HG03571 (cell line): ENCODE measurements around the gene EXT2.

Source experiments
- ATAC-seq: cut with Tn5 transposase; IDR thresholded peaks from one replicate; pipeline ENCODE4 v1.9.1; 2021; ENCODE audit not compliant: unreplicated experiment

The EXT2 gene

GRCh38 chr11:44198146-44198724 lies 102.8 kb downstream of the EXT2 start:
- no peak for ATAC-seq

GRCh38 chr11:44199298-44199697 lies 103.8 kb downstream of the EXT2 start:
- ATAC-seq, result no peak

GRCh38 chr11:44199816-44200215 lies 104.3 kb downstream of the EXT2 start:
- no peak for ATAC-seq

- ATAC-seq, result no peak
Measured at GRCh38 chr11:44203270-44204043, 108.0 kb downstream of the EXT2 start.

- no peak for ATAC-seq
Measured at GRCh38 chr11:44205352-44205751, 109.9 kb downstream of the EXT2 start.

GRCh38 chr11:44205836-44206235 lies 110.4 kb downstream of the EXT2 start:
- no peak for ATAC-seq

- no peak for ATAC-seq
Measured at GRCh38 chr11:44207292-44207691, 111.8 kb downstream of the EXT2 start.

GRCh38 chr11:44208976-44209603 lies 113.6 kb downstream of the EXT2 start:
- ATAC-seq, result no peak

- no peak for ATAC-seq
Measured at GRCh38 chr11:44212128-44212527, 116.7 kb downstream of the EXT2 start.

GRCh38 chr11:44213148-44213547 lies 117.7 kb downstream of the EXT2 start:
- ATAC-seq, result no peak

GRCh38 chr11:44217432-44217831 lies 122.0 kb downstream of the EXT2 start:
- ATAC-seq, result no peak

GRCh38 chr11:44219830-44220796 lies 124.6 kb downstream of the EXT2 start:
- ATAC-seq, result no peak

GRCh38 chr11:44221456-44221855 lies 126.0 kb downstream of the EXT2 start:
- no peak for ATAC-seq

- no peak for ATAC-seq
Measured at GRCh38 chr11:44221992-44222391, 126.5 kb downstream of the EXT2 start.

- ATAC-seq, result no peak
Measured at GRCh38 chr11:44223238-44223637, 127.8 kb downstream of the EXT2 start.

GRCh38 chr11:44224867-44225501 lies 129.5 kb downstream of the EXT2 start:
- ATAC-seq, result no peak

GRCh38 chr11:44226490-44226889 lies 131.0 kb downstream of the EXT2 start:
- no peak for ATAC-seq

- no peak for ATAC-seq
Measured at GRCh38 chr11:44226945-44227344, 131.5 kb downstream of the EXT2 start.

GRCh38 chr11:44228379-44228778 lies 132.9 kb downstream of the EXT2 start:
- ATAC-seq, result no peak

- ATAC-seq, result no peak
Measured at GRCh38 chr11:44229098-44229497, 133.6 kb downstream of the EXT2 start.

- no peak for ATAC-seq
Measured at GRCh38 chr11:44229624-44230023, 134.1 kb downstream of the EXT2 start.
